Testis (tissue), 3 donors: ENCODE results near the gene MAP1LC3A. TPM values are rescaled to one million over a fixed set of nuclear protein-coding genes. Genes with fewer than 3 reads are reported as not detected.

Experiments
- DNase-seq: peaks from one replicate; pipeline ENCODE4 v3.0.0-alpha.2; 2019
- H3K27ac ChIP-seq, 2 donors: fragments of 200-600 bp; sonication (generic); one replicate each; pipeline ENCODE4 v1.5.1; 2019
- H3K27me3 ChIP-seq: fragments of 200-600 bp; sonication (generic); one replicate; pipeline ENCODE4 v1.5.1; 2019
- H3K36me3 ChIP-seq: fragments of 200-600 bp; sonication (generic); one replicate; pipeline ENCODE4 v1.5.1; 2017; ENCODE audit warnings: low read depth; ENCODE audit errors: missing control alignments
- H3K4me1 ChIP-seq: fragments of 200-600 bp; sonication (generic); one replicate; pipeline ENCODE4 v1.5.1; 2019
- H3K4me3 ChIP-seq, 2 donors: fragments of 200-600 bp; sonication (generic); one replicate each; pipeline ENCODE4 v1.5.1; 2017 to 2019
- H3K9me3 ChIP-seq: fragments of 200-600 bp; sonication (generic); one replicate; pipeline ENCODE4 v1.5.1; 2017
- CTCF ChIP-seq, 3 experiments: fragments of 450-650 bp in 2 of 3; fragments of 200-600 bp in 1 of 3; sonication (generic) in 1 of 3; IDR thresholded peaks; one replicate each; pipeline ENCODE4 v1.5.1; 2016 to 2019; ENCODE audit warnings: antibody characterized with exemption in 3 of 3, mild to moderate bottlenecking in 2 of 3, moderate library complexity in 1 of 3
- POLR2A ChIP-seq: fragments of 450-650 bp; IDR thresholded peaks from one replicate; pipeline ENCODE4 v1.6.1; 2017; ENCODE audit warnings: antibody characterized with exemption, mild to moderate bottlenecking, moderate library complexity
- WGBS, 2 donors: methylation state at CpG; one replicate each; pipeline ENCODE4 v1.1.5; 2018; 5-methylcytosine and 5-hydroxymethylcytosine counted together
- intact Hi-C: fragments of 100-400 bp; cut with DNase I; formaldehyde crosslinking; loops from one replicate; pipeline ENCODE4 v1.15.1; 2023; ENCODE audit warnings: low total_unique reads
- polyA plus RNA-seq: library from polyadenylated mRNA; stranded (reverse); fragments of 350-450 nt; fragmentation: Illumina TruSeq; extraction: RNeasy Lipid Tissue Mini Kit (QIAGEN cat#74804); gene quantifications from one replicate; pipeline ENCODE4 v1.2.3, GENCODE V29; 2014; ENCODE audit warnings: low read depth, low replicate concordance; ENCODE audit not compliant: insufficient read depth
- total RNA-seq, 2 donors: library from RNA; depleted of rRNA; stranded (reverse); fragments of >200 nt; gene quantifications; one replicate each; pipeline ENCODE4 v1.2.3, GENCODE V29; 2016

MAP1LC3A gene
- total and polyA plus RNA-seq, 3 donors from 2014 or later = 62.9 to 104 (median 100.0) TPM

GRCh38 chr20:34534391-34535165 is 23.9 kb upstream of the MAP1LC3A start:
- H3K36me3 ChIP-seq = no peaks in the 10 kb centered on the region
- intact Hi-C loops = no loop called here
- peaks cover 21% of the 10 kb centered on the region for H3K4me1 ChIP-seq
- H3K4me3 ChIP-seq = no peak overlapping the region
- no peak for TF ChIP-seq POLR2A
- TF ChIP-seq CTCF (IDR thresholded peaks at IDR 0.05) = no peak
- no peaks in the 10 kb centered on the region for H3K9me3 ChIP-seq
- no peak for DNase-seq
- H3K27ac ChIP-seq = no peak overlapping the region
- WGBS, 2 donors = 90 to 95% methylated on average over 13 to 15 of the region's 15 CpGs
- no peaks in the 10 kb centered on the region for H3K27me3 ChIP-seq

- WGBS, 2 donors = 89 to 93% methylated on average over 12 to 15 of the region's 15 CpGs
- Histone ChIP-seq H3K9me3 (no peaks in the 10 kb centered on the region), H3K4me1 (peaks cover 13% of the 10 kb centered on the region), H3K27ac (no peak overlapping the region), H3K27me3 (no peaks in the 10 kb centered on the region), H3K4me3 (no peak overlapping the region), H3K36me3 (no peaks in the 10 kb centered on the region)
- intact Hi-C loops = no loop called here
- DNase-seq = no peak
- TF ChIP-seq POLR2A (no peak), CTCF (IDR thresholded peaks at IDR 0.05) (no peak)
Observed at GRCh38 chr20:34535301-34535840, 23.1 kb upstream of the MAP1LC3A start.

GRCh38 chr20:34535857-34536256 is 22.7 kb upstream of the MAP1LC3A start:
- H3K36me3 ChIP-seq = no peaks in the 10 kb centered on the region
- DNase-seq = no peak

GRCh38 chr20:34536798-34537394 is 21.6 kb upstream of the MAP1LC3A start:
- intact Hi-C loops = no loop called here
- Histone ChIP-seq H3K4me3 (no peak overlapping the region), H3K9me3 (no peaks in the 10 kb centered on the region), H3K27me3 (no peaks in the 10 kb centered on the region), H3K4me1 (peaks cover 9% of the 10 kb centered on the region), H3K36me3 (no peaks in the 10 kb centered on the region), H3K27ac (no peak overlapping the region)
- DNase-seq = peak; percentile 91
- 64 to 70% methylated on average over 10 of the region's 10 CpGs for WGBS, 2 donors
- TF ChIP-seq POLR2A (no peak), CTCF (IDR thresholded peaks at IDR 0.05) (peak in 2 of 3 experiments; percentile 35 to 54)

More at GRCh38 chr20:34535857-34536256, 22.7 kb upstream of the MAP1LC3A start:
- H3K27me3 ChIP-seq = no peaks in the 10 kb centered on the region
- WGBS, 2 donors = 88 to 95% methylated on average over 2 of the region's 2 CpGs
- H3K4me1 ChIP-seq = peaks cover 9% of the 10 kb centered on the region
- H3K27ac ChIP-seq = no peak overlapping the region
- H3K4me3 ChIP-seq = no peak overlapping the region
- intact Hi-C loops = no loop called here
- TF ChIP-seq POLR2A (no peak), CTCF (IDR thresholded peaks at IDR 0.05) (no peak)
- H3K9me3 ChIP-seq = no peaks in the 10 kb centered on the region
